ENCODE results near the gene SHOC1. TPM values are rescaled to one million over a fixed set of nuclear protein-coding genes. Genes with fewer than 3 reads are reported as not detected.

The SHOC1 gene
- total and polyA plus RNA-seq, 2 of the 13 experiments (the other 11 are each of a cell fraction or from before 2014, with no cell fraction given), result not detected

- CTCF ChIA-PET (ENCODE audit: low intra/inter-chr PET ratio, low total read pairs), result no interaction called here
These were observed 49.2 kb upstream of the SHOC1 start for GRCh38 chr9:111843971-111844370.

More at GRCh38 chr9:111843971-111844370, 49.2 kb upstream of the SHOC1 start:
- 33% methylated on average over 3 of the region's 3 CpGs for WGBS (ENCODE audit: low lambda C conversion rate)
- ATAC-seq, result no peak
- Histone ChIP-seq H3K79me2 (ENCODE audit: insufficient read depth, low read length) (no peaks in the 10 kb centered on the region), H3K36me3 (replicated peaks in 1 of 2; ENCODE audit: control insufficient read depth in 1 of 2, insufficient read depth in 2 of 2, low read length in 2 of 2) (no peaks in the 10 kb centered on the region), H3K4me3 (replicated peaks in 1 of 3; ENCODE audit: insufficient read depth in 1 of 3, low read depth in 2 of 3, low read length in 3 of 3) (no peak overlapping the region), H4K20me1 (ENCODE audit: insufficient read depth, low read length) (no peaks in the 10 kb centered on the region), H3K4me1 (ENCODE audit: insufficient read depth, low read length) (peaks cover 6% of the 10 kb centered on the region; the same call in 1 of the 2 replicates), H3K9me3 (ENCODE audit: low read length) (no peaks in the 10 kb centered on the region), H3K4me2 (ENCODE audit: low read depth, low read length) (no peak overlapping the region), H3K9ac (ENCODE audit: insufficient read depth, low read depth, low read length) (no peak overlapping the region), H2AFZ (ENCODE audit: low read length) (no peak overlapping the region), H3K27me3 (ENCODE audit: control insufficient read depth in 1 of 2, insufficient read depth in 2 of 2, low read length in 2 of 2) (peaks cover 0 to 5% of the 10 kb centered on the region in 2 experiments; a peak in 1 of 5 replicates), H3K27ac (ENCODE audit: extremely low read length, insufficient read depth, low read length) (no peak overlapping the region)
- DNase-seq (ENCODE audit: low spot score), result no peak
- no TSS peak for BruUV-seq (replicated peaks)
- intact Hi-C loops (cut with micrococcal nuclease; ENCODE audit: unreplicated experiment), result no loop called here
- in situ Hi-C loops (cut with HindIII; ENCODE audit: extremely low pct_ligation_motif_present, low pct_unique_long_range_greater_than_20kb), result no loop called here
- no peak for FAIRE-seq
- TF ChIP-seq GLI4 (CRISPR knock-in tag; IDR thresholded peaks at IDR 0.05; ENCODE audit: borderline replicate concordance) (no peak), RERE (CRISPR knock-in tag; IDR thresholded peaks at IDR 0.05; ENCODE audit: low read depth) (no peak), SP2 (CRISPR knock-in tag; IDR thresholded peaks at IDR 0.05) (no peak), ATF7 (IDR thresholded peaks at IDR 0.05) (no peak), ATF7 (CRISPR knock-in tag; IDR thresholded peaks at IDR 0.05) (no peak), ZNF773 (CRISPR knock-in tag; IDR thresholded peaks at IDR 0.05; ENCODE audit: borderline replicate concordance) (no peak), ZGPAT (CRISPR knock-in tag; IDR thresholded peaks at IDR 0.05) (no peak), ZNF253 (CRISPR knock-in tag; IDR thresholded peaks at IDR 0.05; ENCODE audit: borderline replicate concordance) (no peak), ZFP36L2 (CRISPR knock-in tag; IDR thresholded peaks at IDR 0.05) (no peak), PHF5A (CRISPR knock-in tag; IDR thresholded peaks at IDR 0.05; ENCODE audit: low read depth, unreplicated experiment) (no peak), THAP7 (CRISPR knock-in tag; IDR thresholded peaks at IDR 0.05) (no peak), KLF12 (CRISPR knock-in tag; IDR thresholded peaks at IDR 0.05; ENCODE audit: borderline replicate concordance) (no peak), ZFP37 (CRISPR knock-in tag; IDR thresholded peaks at IDR 0.05; ENCODE audit: borderline replicate concordance) (no peak), RNF2 (conservative IDR thresholded peaks at IDR 0.05; ENCODE audit: low read depth) (no peak), MBNL3 (CRISPR knock-in tag; conservative IDR thresholded peaks at IDR 0.05) (no peak), TCF12 (IDR thresholded peaks at IDR 0.05) (no peak), TCF12 (CRISPR knock-in tag; IDR thresholded peaks at IDR 0.05) (no peak), ZNF577 (CRISPR knock-in tag; IDR thresholded peaks at IDR 0.05; ENCODE audit: borderline replicate concordance, low read depth) (no peak), SP4 (CRISPR knock-in tag; IDR thresholded peaks at IDR 0.05) (no peak), PRPF4 (IDR thresholded peaks at IDR 0.05; ENCODE audit: low read depth, low read length, poor library complexity, severe bottlenecking) (no peak)
- POLR2A ChIA-PET, result no interaction called here

Data from HepG2 (cell line).